GM18526 (cell line): Measurements from ENCODE around the gene TSPEAR.

Source experiments
- POLR2A ChIP-seq: IDR thresholded peaks from 3 replicates; pipeline ENCODE4 v1.6.1; 2011; ENCODE audit not compliant: insufficient read length; ENCODE audit errors: extremely low read depth

Gene TSPEAR

GRCh38 chr21:44527983-44528633 is 183.3 kb downstream of the TSPEAR start:
- TF ChIP-seq POLR2A, result no peak

GRCh38 chr21:44527156-44527982 is 184.0 kb downstream of the TSPEAR start:
- no peak for TF ChIP-seq POLR2A

GRCh38 chr21:44526096-44526997 is 185.0 kb downstream of the TSPEAR start:
- no peak for TF ChIP-seq POLR2A

GRCh38 chr21:44525391-44526095 is 185.8 kb downstream of the TSPEAR start:
- no peak for TF ChIP-seq POLR2A

GRCh38 chr21:44524414-44525371 is 186.7 kb downstream of the TSPEAR start:
- no peak for TF ChIP-seq POLR2A

- no peak for TF ChIP-seq POLR2A
Observed at GRCh38 chr21:44523567-44524413, 187.6 kb downstream of the TSPEAR start.

GRCh38 chr21:44522753-44523204 is 188.6 kb downstream of the TSPEAR start:
- TF ChIP-seq POLR2A, result no peak

GRCh38 chr21:44521928-44522752 is 189.2 kb downstream of the TSPEAR start:
- no peak for TF ChIP-seq POLR2A

- no peak for TF ChIP-seq POLR2A
Observed at GRCh38 chr21:44521301-44521927, 190.0 kb downstream of the TSPEAR start.

- no peak for TF ChIP-seq POLR2A
Observed at GRCh38 chr21:44520326-44521300, 190.8 kb downstream of the TSPEAR start.
